ENCODE measurements around the gene C4orf46.

GRCh38 chr4:158704274-158704673, 32.6 kb upstream of the C4orf46 start:
- no peak for TF ChIP-seq CTCF (conservative IDR thresholded peaks at IDR 0.05)
- no peak for TF ChIP-seq ZFX (IDR thresholded peaks at IDR 0.05)
